ENCODE data around the gene SH3GLB2.
A peak's percentile ranks its signal among the peaks of the same experiment; 100 is the strongest.
"Not testable (repeated sequence)": the region's sequence is repeated elsewhere in the genome, so short reads cannot be mapped to it uniquely, and the experiment has no call there.

SH3GLB2 gene

DNA sequence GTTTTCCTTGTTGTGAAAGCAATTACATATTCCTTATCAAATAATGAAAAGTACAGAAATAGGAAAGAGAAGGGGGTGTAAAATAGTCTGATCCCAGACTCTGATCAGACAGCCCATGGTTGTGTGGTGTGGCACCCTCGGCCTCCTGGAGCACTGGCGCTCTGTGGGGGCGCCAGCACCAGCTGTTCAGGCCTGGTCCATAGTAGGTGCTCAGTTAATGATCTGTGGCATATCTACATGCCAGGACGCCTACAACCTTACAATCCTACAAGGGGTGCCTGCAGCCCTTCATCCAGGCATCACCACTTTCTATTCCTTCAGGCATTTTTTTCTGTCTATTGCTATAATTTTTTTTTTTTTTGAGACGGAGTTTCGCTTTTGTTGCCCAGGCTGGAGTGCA is 24.9 kb upstream of the SH3GLB2 start:
- DNase-seq (ENCODE audit: low read depth in 2 of 2), result no peak

DNA sequence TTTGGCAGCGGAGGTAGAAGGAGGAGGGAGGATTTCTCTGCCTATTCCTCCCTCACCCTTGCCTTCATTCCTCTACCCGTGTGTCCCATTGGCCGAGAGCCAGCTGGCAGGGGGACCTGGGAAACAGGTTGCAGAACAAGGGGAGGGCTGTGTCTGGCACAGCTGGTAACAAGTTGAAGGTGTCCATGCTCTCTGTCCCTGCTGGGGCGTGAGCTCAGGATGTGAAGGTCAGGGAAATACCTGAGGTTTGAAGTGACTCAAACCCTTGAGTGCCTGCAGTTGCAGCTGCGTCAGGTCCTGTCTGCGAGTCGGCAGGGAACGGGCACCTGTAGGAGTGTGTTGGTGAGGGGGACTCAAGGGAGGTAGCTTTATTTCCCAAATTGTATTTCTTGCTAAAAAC is 24.5 kb upstream of the SH3GLB2 start:
- no peak for DNase-seq (ENCODE audit: low read depth in 2 of 2)

DNA sequence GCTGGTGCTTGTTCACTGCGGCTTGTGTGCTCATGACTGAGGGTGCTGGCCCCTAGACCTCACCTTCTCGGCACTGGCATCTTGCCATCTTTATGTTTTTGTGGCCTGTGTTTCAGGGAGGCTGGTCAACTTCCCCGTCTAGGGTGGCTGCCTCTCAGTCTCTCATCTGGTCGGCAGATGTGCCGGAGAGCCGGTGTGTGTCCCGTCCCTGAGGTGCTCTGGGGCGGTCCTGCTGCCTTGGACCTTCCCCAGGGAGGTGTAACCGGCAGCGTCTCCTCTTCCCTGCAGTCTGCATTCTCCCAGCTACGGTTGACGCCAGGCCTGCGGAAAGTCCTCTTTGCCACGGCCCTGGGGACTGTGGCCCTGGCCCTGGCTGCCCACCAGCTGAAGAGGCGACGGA is 13.9 kb upstream of the SH3GLB2 start:
- DNase-seq (ENCODE audit: low read depth in 2 of 2), result no peak

DNA sequence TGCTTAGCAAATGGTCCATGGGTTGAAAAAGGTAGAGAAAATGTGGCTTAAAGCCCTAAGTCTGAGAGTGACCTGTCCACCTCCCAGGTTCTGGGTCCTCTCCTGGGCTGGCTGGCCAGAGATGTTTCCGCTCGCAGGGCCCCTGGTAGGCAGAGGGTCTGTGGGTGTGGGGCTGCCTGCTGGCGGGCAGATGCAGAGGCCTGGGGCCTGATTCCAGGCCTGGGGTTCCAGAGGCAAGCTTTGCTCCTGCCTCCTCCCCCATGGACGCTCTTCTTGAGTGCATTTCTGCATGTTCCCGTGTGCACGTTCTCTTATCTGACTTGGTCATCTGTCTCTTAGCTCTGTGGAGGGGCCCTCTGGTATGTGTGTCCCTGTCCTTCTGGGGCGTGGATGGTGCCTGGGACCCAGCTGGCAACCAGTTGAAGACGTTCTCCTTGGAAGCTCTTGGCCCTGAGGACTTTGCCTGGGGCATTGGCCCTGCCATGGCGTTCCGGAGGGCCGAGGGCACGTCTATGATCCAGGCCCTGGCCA is 12.0 kb upstream of the SH3GLB2 start:
- DNase-seq (ENCODE audit: low read depth in 2 of 2), result no peak

DNA sequence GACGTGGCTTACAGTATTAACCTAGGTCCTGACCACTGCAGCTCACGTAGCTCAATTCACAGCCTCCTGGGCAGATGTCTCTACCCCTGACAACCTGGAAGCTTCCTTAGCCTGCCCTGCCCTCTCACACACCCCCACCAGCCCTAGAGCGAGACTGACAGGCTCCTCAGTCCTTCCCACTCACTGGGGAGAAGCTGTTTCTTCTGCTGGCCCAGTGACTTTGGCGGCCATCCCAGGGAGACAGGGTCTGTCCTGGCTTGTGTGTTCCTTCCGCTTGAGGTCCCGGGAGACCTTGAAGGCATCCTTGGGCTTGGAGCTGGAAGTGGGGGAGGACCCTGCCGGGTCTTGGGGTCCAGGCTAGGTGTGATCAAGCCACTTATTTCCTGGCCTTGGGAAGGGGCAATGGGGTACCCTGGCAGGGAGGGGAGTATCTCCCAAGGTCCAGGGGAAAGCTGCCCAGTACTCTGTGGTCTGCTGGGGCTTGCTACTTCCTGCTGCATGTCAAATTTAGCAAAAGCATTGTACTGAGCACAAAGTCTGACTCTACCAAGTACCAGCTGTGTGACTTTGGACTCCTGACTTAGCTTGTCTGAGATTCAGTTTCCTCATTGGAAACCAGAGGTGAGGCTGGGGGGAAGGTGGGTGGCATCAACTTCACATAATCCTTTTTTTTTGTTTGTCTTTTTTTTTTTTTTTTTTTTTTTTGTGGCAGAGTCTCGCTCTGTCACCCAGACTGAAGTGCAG is 10.2 kb upstream of the SH3GLB2 start:
- DNase-seq (ENCODE audit: low read depth in 2 of 2), result no peak

DNA sequence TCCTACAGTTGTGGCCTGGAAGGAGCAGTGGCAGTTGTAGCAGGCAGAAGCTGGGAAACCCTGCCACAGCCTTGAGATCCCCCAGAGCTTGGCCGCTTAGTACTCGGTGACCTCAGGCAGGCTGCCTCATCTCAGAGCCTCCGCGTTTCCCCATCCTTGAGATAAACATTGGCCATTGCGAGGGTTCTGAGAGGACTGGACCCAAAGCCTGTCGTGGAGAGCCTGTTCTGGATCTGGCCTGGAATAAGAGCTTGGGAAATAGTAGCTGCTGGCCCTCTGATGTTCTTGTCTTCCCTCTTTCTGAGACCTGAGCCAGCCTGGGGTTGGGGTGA is 9.6 kb upstream of the SH3GLB2 start:
- DNase-seq (ENCODE audit: low read depth in 2 of 2), result no peak

DNA sequence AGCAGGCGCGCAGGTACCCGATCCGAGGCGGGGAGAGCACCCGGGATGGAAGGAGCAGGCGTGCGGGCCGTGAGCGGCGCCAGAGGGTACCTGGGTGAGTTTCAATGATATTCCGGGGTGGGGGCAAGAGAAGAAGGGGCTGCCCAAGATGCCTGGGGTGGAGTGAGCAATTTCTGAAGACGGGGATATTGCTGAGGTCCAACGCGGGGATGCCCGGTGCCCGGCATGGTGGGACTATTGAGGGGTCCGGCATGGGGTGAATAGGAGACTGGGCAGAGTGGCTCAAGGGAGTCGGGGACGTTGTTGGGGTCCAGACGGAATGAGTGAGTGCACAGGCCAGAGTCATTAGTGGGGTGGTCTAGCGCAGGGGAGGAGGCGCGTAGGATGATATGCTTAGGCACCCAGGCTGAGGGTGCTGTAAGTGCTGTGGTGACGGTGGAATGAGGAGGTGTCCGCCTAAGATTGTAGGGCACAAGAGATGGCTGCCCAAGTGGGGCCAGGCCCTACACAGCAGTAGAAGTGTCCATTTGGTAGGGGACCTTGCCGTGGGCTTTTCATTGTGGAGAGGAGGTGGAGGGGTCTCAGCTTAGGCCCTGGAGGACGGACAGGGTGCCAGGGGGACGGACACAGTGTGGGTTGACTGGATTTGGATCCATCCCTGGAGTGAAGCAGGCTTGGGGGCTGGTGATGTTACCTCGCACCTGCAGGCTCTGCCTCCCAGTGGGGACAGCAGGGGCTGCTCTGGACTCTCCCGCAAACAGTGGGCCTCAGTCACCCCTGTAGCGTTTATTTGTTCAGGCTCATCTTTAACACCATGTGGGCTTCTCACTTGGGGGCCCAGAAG is 9.0 kb upstream of the SH3GLB2 start:
- no peak for DNase-seq (ENCODE audit: low read depth in 2 of 2)

DNA sequence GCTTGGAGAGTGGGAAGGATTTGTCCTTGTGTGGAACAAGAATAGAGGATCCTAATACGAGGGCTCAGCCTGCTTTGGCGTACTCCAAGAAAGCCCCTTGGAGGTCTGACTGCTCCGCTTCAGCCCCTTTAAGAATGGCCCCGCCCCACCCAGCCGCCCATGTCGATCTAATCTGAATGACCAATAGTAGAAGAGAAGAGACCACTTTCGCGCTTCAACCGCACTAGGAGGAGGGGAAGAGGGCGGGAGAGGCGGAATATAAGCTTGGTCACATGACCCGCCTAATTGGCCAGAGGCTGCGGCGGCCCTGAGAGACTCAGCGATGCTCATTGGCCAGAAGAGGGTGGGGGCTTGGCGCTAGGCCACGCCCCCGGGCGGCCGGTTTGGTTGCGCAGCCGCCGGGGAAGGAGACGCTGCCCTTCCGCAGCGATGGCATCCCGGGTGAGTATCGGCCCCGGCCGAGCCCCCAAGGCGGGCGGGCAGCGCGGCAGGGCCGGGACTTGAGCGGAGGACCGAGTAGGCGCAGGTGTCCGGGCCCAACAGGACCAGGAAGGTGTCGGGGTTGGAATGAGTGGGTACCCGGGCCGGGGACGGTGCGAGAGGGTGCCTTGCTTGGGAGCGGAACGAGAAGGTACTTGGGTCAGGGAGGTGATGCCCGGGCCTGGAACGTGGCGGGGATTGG is 8.3 kb upstream of the SH3GLB2 start, which contains the start of gene MIGA2:
Gene MIGA2 (plus strand): TSS at position 386 of the 682 bp plus-strand sequence. CDS start 3,969 bp downstream, outside the sequence.
- DNase-seq (ENCODE audit: low read depth in 2 of 2), result peak; percentile 98

DNA sequence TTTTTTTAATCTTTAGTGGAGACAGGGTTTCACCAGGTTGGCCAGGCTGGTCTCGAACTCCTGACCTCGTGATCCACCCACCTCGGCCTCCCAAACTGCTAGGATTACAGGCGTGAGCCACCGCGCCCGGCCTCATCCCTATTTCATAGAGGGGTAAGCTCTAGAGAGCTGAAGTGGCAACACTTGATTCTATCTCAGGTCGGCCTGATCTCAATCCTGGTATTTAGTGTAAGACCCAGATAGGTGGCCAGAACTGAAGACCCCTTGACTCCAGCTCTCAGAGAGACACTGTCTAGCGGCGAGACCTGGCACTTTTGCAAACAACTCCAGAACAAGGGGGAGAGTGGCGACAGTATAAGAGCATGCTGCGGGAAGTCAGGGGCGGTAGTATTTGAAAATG is 7.7 kb upstream of the SH3GLB2 start:
- DNase-seq (ENCODE audit: low read depth in 2 of 2), result not testable (repeated sequence)

DNA sequence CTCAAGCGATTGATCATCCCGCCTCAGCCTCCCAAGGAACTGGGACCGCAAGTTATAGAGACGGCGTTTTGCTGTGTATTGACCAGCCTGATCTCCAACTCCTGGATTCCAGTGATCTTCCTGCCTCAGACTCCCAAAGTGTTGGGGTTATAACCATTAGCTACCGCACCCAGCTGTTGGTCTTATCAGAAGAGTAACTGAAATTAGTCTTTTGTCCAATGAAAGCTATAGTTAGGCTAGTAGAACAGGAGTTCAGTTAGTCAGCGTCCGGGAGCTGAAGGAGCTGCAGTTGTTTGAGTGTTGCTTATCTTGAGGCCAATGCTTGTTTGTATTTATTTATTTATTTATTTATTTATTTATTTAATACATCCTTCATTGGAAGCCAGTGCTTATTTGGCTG is 5.1 kb upstream of the SH3GLB2 start:
- no peak for DNase-seq (ENCODE audit: low read depth in 2 of 2)

DNA sequence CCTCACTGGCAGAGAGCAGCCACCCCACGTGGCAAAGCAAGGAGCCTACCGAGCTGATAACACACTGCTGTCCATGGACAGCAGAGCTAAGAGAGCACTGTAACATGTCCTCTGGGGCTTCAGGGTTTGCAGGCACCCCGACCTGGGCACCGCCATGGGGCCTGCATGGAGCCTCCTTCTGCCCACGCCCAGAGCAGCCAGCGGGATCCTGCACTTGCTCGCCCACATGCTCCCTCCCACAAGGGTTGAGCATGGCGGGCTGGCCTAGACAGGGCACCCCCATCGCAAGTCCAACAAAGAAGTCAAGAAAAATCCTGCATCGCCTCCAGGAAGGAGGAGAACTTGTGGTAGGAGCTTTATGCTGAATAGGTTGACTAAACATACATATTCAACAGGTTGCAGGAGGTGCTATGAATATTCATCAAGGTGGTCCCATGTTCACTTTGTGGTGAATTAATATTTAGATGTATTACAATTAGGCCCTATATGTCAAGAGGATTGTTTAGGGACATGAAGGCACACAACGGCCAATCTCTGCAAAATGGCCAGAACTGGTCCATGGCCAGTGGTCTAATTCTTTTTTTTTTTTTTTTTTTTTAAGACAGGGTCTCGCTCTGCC is 4.5 kb upstream of the SH3GLB2 start:
- DNase-seq (ENCODE audit: low read depth in 2 of 2), result no peak

DNA sequence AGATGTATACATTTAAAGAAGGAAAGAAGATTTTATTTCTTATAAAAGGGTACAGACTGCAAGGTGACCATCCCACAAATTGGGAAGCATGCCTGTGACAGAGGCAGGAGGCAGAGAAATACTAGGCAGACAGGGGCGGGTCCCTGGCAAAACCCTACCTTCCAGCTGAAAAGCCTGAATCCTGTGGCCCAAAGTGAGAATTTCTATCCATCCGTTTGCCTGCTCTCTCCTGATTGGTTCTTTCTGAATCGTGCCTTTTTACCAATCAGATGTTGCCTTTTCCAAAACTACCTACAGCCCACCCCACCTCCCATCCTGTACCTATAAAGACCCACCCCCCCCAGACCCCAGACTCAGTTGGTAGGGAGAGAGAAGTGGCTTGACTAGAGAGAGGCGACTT is 3.4 kb upstream of the SH3GLB2 start:
- no peak for DNase-seq (ENCODE audit: low read depth in 2 of 2)

DNA sequence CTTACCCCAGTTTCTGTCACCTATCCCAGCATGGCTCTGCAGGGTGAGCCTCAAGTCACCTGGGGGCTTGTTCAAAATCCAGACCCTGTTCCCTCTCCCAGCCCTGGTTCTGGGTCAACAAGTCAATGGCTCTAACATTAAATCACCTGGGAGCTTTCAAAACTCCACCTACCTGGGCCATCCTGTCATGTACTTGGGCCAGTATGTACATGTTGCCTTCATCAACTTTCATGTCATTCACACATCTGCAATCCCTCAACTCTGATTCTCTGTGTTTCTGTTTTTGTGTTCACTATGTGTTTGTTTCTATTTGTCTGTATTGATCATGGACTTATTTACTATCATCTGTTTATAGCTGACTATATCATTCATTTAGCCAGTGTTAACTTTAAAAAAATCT is 2.1 kb upstream of the SH3GLB2 start:
- no peak for DNase-seq (ENCODE audit: low read depth in 2 of 2)

DNA sequence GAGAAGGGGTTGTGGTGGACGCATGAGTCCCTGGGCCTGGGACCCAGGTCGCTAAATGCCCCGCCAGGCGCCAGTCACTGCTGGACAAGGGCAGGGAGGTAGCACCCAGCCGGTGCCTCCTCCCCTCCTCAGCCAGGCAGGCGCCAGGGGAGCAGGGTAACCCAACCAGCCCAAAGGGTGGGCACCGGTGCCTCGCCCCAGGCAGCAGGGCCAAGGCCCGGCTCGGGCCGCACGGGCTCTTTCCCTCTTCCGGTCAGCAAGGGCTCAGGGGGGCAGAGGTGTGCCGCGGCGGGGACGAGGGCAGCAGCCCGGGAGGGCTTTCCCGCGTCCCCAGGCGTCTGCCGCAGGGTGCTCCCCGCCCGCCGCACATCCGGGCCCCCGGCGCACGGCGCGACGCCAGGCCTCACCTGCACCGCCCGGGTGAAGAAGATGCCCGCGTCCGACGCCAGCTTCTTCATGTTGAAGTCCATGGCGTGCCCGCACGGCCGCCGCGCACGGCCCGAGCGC is 393 bp downstream of the SH3GLB2 start:
- no peak for DNase-seq (ENCODE audit: low read depth in 2 of 2)

DNA sequence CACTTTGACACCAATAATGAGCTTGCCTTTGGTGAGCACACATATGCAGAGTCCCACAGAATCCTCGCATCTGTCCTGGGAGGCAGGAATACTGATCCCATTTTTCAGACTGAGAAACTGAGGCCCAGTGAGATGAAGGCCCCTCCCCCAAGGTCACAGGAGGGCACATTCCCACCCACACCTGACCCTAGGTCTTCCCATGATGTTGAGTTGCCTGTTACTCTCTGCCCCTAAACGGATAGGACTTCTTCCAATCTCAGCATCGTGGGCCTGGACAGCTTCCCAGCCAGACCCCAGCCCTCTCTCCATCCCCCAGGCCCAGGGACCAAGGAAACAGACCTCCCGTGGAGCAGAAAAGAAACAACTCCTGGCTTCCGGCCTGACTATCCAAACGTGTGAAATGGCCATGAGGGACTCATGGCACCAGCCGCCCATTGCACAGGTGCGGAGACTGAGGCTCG is 877 bp downstream of the SH3GLB2 start:
- DNase-seq (ENCODE audit: low read depth in 2 of 2), result no peak

DNA sequence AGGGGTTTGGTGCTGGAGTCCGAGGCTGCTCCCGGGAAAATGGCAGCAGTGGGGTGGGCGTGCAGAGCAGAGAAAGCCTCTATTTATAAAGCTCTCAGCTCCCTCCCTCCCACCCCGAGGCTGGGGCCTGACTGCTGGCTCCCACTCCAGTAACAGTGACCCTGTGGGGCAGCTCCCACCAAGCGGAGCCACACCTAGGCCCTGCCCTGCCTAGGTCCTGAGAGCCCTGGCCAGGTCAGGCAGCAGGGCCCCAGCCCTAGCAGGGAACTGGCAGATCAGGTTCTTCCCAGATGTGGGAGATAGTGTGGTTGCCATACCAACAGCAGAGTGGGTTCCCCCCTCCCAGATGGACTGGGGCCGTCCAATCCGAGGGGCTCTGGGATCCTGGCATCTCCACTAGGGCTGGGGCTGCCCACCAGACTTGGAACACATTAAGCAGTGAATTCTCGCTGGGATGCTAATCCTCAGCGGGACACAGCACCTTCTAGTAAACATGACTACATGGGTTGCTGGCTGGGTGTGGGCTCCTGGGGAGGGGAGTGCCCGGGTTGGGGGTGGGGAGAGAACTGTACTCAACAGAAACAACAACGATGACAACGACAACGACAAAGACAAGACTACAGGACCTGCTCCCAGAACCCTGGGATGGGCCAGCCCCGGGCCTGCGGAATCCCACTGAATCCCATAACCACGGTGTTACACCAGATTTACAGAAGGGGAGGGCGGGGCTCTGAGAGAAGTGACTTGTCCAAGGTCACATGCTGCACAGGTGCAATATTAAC is 1.5 kb downstream of the SH3GLB2 start:
- DNase-seq (ENCODE audit: low read depth in 2 of 2), result no peak

DNA sequence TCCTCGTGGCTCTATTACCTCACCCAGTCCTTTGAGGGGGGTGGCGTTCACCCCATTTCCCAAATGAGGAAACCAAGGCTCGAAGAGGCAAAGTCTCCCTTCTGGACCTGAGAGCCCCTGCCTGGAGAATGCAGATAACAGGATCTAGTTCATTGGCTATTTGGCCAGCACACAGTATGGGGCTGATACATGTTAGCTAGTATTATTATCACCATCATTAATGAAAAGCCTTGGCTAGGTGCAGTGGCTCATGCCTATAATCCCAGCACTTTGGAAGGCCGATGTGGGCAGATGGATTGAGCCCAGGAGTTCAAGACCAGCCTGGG is 4.3 kb downstream of the SH3GLB2 start:
- no peak for DNase-seq (ENCODE audit: low read depth in 2 of 2)

DNA sequence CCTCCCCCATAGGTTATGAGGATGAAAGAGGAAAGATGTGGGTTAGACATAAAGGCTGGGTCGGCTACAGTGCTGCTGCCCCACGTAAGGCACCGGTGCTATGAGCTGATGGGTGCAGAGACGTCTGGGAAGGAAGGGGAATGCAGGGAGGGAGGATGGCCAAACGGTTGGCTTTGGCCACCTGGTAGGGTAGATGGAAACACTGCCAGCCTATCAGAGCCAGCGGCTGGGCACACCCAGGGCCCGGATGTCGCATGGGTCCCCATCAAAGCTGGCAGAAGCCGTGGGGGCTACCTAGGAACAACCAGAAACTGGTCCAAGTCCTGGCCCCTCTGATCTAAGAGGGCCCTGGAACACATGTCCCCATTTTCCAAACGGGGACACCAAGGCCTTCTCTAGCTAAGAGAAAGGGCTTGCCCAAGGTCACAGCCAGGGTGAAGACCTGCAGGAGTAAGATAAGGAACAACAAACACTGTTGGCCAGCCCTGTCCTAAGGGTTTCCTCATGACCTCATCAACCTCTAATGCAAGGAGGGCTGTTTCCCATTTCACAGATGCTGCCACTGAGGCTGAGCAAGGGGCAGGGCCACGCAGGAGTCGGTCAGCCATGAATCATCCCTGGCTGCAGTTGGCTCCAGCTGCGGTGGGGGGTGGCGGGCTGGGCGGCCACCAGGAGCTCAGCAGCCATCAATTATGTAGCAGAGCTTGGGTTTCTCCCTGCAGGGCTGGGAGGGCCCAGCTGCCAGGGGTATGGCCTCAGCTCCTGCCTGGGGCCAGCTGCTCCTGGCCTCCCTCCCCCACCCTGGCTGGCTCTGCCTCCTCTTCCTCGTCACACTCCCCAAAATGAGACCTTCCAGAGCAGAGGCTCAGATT is 4.9 kb downstream of the SH3GLB2 start:
- DNase-seq (ENCODE audit: low read depth in 2 of 2), result peak in 1 of 2 experiments; percentile 18

DNA sequence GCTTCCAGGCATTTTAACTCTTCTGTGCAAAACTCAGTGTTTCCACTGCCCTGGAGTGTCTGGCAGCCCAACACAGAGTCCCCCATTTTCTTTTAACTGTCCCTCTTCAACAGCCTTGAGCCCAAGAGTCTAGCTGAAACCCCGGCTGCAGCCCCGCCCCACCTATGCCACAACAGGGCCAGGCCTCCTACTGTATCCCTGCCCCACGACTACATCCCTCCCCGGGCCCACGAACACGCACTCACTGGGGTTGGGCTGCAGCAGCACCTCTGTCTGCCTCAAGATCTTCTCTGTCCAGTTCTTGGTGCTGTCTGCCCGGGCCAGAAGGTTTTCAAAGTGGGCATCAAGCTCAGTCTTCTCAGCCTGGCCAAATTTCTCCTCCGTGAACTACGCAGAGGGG is 6.1 kb downstream of the SH3GLB2 start:
- no peak for DNase-seq (ENCODE audit: low read depth in 2 of 2)

DNA sequence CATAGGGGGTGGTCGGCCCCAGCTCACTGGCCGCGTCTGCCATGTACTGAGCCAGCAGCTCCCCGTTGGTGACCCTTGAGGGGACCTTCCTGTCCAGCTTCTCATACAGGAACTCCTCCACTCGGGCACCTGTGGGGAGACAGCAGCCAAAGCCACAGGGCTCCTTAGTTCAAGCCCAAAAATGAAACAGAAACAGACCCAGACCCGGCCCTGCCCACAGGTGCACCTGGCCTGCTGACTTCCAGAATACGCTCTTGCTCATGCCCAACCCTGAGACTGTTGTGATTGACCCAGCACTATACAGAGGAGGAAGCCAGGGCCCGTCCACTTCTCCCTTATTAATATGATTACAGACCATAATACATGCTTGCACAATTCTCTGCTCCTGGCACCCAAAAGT is 7.0 kb downstream of the SH3GLB2 start:
- DNase-seq (ENCODE audit: low read depth in 2 of 2), result no peak

All from fibroblast of skin of left quadriceps (primary cell).